Activated CD8-positive, alpha-beta memory T cell treated with anti-CD3 and anti-CD28 coated beads for 4 hours (primary cell): ENCODE results near the gene SGSH.
A peak's percentile ranks its signal among the peaks of the same experiment; 100 is the strongest.
"Not testable (repeated sequence)": the region's sequence is repeated elsewhere in the genome, so short reads cannot be mapped to it uniquely, and the experiment has no call there.

ENCODE experiments used
- DNase-seq, 2 donors: peaks; one replicate each; pipeline ENCODE4 v3.0.0-alpha.2; 2020; ENCODE audit warnings: low read depth in 2 of 2

SGSH gene

GRCh38 chr17:80210348-80211108 lies 9.6 kb downstream of the SGSH start:
- no peak for DNase-seq

DNA sequence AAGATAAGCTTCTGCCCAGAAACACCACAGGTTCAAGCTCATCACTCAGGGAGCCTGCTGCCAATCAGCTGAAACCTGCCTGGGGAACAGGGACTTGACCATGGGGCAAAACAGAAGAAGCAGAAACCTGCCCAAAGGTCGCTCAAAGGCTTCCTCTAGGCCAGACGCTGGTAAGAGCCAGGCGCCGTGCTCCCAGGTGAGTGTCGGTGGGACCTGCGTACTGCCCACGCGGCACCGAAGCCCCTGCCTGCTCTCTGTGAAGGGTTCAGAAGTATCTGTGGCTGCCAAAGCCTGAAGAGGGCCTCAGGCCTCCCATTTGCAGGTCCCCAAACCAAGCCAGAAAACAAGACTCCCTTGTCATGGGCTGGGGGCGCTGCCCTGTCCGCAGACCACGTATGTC lies 10.4 kb downstream of the SGSH start:
- DNase-seq = no peak

DNA sequence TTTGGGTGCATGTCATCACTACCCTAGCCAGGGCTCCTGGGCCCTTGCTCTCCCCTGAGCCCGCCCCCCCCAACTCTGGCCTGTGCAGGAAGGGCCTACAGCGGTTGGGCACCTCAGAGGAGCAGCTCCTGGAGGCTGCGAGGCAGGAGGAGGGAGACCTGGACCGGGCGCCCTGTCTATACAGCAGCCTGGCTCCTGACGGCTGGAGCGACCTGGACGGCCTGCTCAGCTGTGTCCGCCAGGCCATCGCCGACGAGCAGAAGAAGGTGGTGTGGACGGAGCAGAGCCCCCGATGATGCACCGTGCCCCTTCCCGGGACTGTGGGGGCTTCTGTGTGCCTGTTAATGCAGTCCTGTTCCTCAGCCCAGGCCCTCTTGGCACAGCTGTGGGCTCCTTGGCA lies 12.1 kb downstream of the SGSH start:
- DNase-seq = no peak

DNA sequence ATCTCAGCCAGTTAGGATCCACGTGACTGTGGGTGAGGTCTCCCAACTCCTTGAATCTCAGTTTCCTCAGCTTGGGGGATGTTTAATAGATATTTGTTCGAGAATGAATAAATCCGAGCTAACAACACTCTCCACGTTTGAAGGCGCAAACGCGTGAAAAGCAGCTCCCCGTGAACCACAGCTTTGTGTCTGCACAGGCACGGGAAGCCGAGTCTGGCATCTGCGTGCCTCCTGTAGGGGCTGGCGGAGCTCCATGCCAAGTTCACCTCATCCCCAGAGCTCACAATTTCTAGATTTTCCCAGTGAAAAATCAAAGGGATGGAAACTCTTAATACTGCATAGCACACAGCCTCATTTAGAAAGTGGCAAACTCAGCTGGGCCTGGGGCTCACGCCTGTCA lies 14.3 kb downstream of the SGSH start:
- no peak for DNase-seq

DNA sequence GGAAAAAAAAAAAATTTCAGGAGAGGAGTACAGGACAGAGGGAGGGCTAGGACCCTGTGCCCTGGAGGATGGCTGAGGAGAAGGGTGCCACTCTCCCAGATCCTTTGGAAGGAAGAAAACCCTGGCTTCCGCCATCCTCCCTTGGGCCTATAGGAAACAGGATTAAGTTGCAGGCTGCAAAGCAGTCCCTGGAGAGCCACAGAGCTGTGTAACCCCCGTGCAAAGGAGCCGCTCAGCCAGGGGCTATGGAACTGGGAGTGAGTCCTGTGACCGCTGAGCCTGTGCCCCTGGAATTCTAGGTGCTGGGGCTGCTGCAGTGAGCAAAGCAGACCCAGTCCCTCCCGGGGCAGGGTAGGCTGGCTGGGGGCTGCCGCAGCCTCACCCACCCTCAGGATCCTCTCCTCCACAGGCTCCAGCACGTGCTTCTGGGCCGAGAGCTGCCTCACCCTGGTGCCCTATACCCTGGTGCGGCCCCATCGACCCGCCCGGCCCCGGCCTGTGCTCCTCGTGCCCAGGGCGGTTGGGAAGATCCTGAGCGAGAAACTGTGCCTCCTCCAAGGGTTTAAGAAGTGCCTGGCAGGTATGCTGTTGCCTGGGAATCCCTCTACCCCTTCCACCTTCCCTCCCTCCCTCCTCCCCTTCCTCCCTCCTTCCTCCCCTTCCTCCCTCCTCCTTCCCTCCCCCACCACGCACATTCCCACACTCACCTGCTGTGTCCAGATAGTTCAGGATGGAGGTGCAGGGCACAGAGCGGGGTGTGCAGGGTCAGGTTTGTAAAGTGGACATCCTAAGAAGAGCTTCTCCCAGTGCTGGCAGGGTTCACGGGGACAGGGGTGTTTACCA lies 15.3 kb downstream of the SGSH start:
- DNase-seq = no peak

- DNase-seq = no peak
Measured at GRCh38 chr17:80203471-80203963, 16.6 kb downstream of the SGSH start.

DNA sequence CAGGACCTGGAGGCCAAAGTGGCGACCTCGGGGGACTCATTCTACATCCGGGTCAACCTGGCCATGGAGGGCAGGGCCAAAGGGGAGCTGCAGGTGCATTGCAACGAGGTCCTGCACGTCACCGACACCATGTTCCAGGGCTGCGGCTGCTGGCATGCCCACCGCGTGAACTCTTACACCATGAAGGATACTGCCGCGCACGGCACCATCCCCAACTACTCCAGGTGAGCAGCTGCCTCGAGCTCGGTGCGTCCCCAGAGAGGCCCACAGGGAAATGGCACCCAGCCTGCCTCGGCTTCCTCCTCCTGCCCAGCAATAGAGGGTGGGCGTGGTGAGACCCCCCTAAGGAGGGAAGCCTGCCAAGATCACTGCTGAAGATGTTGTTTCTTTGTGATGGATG lies 17.9 kb downstream of the SGSH start:
- DNase-seq = no peak

DNA sequence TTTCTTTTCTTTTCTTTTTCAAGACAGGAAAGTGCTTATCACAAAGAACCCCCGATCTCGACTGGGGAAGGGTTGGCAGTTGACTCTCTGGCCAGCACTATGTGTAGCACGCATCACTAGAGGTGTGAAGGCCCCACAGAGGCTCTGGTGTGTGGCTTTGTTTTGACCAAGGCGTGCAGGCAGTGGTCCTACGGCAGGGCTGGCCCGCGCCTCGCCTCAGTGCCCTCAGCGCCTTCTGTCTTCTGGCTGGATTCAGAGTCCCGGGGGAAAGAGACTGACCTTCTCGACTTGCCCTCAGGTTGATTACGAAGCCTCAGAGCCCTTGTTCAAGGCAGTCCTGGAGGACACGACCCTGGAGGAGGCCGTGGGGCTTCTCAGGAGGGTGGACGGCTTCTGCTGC lies 18.7 kb downstream of the SGSH start:
- DNase-seq = no peak

DNA sequence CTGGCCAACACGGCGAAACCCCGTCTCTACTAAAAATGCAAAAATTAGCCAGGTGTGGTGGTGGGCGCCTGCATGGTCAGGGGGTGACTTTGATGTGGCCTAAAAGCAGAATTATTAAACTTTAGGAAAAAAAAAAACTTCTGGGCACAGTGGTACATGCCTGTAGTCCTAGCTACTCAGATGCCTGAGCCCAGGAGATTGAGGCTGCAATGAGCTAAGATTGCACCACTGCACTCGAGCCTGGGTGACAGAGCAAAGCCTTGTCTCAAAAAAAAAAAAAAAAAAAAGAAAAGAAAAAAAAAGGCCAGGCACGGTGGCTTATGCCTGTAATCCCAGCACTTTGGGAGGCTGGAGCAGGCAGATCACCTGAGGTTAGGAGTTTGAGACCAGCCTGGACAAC lies 20.8 kb downstream of the SGSH start:
- DNase-seq = not testable (repeated sequence)

- no peak for DNase-seq
Measured at GRCh38 chr17:80198144-80198661, 21.9 kb downstream of the SGSH start.

GRCh38 chr17:80196652-80197051 lies 23.5 kb downstream of the SGSH start:
- DNase-seq = no peak

DNA sequence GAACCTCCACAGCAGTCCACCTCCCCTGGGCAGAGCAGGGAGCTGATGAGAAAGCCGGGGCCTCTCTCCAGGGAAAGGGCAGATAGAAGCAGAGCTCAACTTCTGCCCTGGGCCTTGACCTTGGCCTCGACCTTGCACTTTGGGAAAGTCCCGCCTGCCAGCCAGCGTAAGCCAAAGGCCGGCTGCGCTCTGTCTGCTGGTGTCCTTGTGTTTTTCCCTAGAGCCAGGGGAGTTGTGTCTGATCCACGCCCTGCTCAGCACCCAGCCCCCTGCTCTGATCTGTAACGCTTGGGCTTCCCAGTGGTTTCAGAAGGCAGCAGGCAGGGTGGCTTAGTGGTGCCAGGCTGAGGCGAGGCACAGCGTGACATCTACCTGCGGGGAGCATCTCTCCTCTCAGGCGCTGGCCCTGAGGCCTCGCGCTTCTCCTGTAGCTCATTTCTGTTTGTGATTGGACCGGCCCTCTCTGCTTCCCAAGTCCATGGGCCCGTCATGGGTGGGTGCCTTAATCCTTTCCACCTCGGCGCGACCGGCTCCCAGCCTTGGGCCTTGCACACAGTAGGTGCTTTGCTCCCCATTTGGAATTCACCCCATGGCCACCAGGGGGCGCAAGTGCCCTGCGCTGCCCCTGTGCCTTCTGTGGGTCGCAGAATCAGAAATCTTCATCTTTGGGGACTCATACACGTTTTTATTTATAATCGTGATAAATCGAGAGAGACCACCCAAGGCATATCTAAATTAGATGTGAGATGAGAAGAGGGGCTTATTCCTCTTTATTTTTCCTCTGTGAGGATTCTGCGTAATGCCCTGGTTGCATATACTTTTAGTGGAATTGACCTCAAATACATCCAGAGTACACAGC lies 24.2 kb downstream of the SGSH start:
- peak; percentile 27 to 30 for DNase-seq

DNA sequence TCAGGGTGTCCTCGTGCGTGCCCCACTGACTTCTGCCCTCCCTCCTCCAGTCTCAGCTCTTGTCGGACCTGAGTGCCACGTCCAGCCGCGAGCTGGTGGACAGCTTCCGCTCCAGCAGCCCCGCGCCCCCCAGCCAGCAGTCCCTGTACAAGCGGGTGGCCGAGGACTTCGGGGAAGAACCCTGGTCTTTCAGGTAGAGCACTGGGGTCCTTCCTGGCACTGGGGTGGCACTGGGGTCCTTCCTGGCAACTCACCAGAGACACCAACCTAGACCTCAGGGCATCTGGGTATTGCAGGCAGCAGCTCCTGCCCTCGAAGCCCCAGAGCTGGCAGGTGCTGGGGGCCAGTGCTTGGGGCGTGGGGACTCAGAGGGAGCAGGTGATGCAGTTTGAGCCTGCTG lies 25.0 kb downstream of the SGSH start:
- no peak for DNase-seq

DNA sequence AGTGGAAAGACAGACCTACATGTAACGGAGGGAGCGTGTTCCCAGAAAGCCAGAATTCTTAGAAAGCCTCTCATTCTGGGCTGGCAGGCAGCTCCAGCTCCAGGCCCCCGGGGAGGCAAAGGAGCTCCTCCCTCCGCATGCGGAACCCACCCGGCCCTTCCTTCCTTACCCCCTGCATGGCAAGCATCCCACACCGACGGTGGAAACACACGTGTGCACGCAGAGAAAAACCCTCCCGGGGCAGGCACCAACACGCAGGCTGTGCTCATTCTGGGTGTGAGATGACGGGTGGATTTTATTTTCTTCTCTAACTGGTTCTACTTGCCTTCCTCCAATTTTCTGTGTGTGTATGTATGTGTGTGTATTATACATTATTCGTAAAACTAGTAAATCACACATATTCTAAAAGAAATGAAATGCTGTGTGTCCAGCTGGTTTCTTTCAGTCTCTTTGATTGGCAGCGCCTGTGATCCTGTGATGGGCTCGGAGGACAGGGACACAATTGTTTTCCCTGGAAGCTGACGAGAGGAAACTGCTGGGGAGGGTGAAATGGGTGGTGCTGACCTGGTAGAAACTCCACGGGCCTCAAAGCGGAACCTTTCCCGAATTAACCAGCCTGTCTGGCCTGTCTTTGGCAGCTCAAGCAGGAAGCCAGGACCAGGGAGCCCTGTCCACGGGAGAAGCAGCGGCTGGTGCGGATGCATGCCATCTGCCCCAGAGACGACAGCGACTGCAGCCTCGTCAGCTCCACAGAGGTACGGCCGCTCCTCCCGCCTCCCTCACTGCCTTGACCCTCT lies 28.1 kb downstream of the SGSH start:
- no peak for DNase-seq

DNA sequence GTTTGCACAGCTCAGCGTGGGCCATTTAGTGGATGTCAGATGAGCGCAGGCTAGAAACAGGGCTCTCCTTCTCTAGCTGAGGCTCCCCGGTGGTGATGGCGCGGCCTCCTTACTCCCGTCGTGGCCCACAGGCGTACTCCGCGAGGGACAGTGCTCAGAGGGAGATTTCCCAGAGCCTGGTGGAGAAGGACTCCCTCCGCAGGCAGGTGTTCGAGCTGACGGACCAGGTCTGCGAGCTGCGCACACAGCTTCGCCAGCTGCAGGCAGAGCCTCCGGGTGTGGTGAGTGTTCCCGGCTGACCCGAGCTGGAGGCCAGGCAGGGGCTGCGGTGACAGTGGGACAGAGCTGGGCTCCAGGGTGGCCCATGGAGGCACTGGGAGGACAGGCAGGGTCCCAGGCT lies 28.9 kb downstream of the SGSH start:
- no peak for DNase-seq

DNA sequence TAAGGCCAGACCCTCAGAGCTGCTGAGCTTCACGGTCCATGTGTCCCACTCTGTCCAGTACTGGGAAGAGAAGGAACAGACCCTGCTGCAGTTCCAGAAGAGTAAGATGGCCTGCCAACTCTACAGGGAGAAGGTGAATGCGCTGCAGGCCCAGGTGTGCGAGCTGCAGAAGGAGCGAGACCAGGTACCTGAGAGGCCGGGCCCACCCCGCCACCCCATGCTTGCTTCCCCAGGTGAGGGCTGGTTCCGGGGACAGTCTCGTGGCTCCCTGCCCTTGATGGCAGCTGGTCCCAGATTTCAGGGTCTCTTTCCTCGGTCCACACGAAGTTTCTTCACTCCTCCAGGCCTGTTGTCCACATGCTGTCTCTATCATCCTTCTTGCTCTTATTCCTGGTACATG lies 29.4 kb downstream of the SGSH start:
- DNase-seq = no peak

- DNase-seq = no peak
Measured at GRCh38 chr17:80189611-80190010, 30.5 kb downstream of the SGSH start.

DNA sequence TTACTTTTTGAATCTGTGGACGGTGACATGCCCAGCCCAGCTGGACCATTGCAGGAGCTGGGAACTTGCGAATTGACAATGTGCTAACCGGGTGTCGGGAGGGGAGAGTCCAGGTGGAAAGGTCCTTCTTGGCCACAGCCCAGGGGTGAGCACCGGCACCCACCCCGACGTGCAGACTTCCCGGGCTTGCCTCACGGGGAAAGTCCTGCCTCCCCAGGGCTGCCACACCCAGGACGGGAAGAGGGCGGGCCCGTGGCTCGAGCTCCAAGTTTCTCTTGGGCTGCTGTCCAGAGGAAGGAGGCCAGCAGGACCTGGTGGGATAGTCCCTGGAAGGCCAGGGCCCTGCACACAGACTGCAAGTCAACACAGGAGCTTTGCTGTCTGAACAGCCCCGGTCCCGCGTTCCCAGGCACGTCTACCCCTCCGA lies 32.6 kb downstream of the SGSH start:
- no peak for DNase-seq

DNA sequence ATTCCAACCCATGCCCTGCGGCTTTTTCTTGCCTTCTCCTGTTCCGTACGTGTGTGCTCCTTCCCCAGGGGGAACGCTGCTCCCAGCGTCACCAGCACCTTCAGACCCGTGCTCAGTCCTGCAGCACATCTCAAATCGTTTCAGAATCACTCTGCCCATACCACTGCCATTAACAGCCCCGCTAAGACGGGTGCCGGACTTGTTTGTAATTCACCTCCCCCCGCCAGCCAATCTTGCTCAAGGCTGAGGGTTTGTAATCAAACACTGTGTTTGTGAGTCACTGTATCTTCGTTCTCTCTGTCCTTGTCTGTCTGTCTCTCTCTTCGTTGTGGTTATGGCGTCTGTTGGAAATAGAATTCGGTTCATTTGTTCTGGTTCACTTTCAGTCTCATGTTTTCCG lies 33.0 kb downstream of the SGSH start:
- no peak for DNase-seq

DNA sequence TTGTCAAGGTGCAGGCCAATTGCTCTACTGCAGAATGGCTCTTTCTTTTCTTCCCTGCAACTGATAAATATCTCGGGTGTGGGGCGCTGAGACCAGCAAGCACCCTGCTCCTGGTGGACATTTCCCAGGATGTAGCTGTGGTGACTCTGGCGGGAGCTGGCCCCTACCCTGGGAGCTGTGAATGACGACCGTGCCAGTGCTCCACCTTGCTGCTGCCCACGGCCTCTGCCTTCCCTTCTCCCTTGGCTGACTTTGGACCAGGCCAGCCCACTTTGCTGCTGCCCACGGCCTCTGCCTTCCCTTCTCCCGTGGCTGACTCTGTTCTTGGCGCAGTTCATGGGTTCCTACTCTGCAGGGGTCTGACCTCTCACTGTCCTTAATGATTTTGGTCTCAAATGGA lies 34.2 kb downstream of the SGSH start:
- DNase-seq = no peak

DNA sequence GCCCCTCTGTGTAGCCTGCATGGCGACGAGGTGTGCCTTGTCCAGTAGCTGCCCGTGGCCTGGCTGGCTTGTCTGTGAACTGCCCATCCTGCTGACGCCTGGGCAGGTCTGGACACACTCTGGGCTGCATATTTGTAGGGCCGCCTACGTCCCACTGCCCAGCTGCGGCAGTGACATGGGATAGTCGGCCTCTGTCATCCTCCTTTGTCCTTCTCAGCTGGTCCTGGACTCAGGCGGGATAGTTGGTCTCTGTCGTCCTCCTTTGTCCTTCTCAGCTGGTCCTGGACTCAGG lies 35.8 kb downstream of the SGSH start:
- no peak for DNase-seq
